Muscle layer of colon (tissue), 2 donors: ENCODE results near the gene FEM1B.

Source experiments
- H3K27ac ChIP-seq: one replicate; pipeline ENCODE4 v1.7.0; 2013; ENCODE audit warnings: low read depth, mild to moderate bottlenecking, low read length, moderate library complexity
- H3K27me3 ChIP-seq, 2 donors: one replicate each; pipeline ENCODE4 v1.7.0; 2013; ENCODE audit warnings: low read length in 2 of 2, mild to moderate bottlenecking in 2 of 2; ENCODE audit not compliant: insufficient read depth in 2 of 2, control insufficient read depth in 1 of 2
- H3K36me3 ChIP-seq: one replicate; pipeline ENCODE4 v1.7.0; 2013; ENCODE audit warnings: mild to moderate bottlenecking, low read length; ENCODE audit not compliant: insufficient read depth
- H3K4me1 ChIP-seq: one replicate; pipeline ENCODE4 v1.7.0; 2013; ENCODE audit warnings: mild to moderate bottlenecking, low read length; ENCODE audit not compliant: insufficient read depth
- H3K4me3 ChIP-seq, 2 donors: one replicate each; pipeline ENCODE4 v1.7.0; 2013; ENCODE audit warnings: low read length in 2 of 2, low read depth in 1 of 2, mild to moderate bottlenecking in 1 of 2, moderate library complexity in 1 of 2
- H3K9ac ChIP-seq: one replicate; pipeline ENCODE4 v1.7.0; 2013; ENCODE audit warnings: low read length
- H3K9me3 ChIP-seq: one replicate; pipeline ENCODE4 v1.7.0; 2013; ENCODE audit warnings: mild to moderate bottlenecking, low read length
- donor health status: abdominal sarcoma.
- donor health status: Adenocarcinoma of cecum.

Gene FEM1B

GRCh38 chr15:68278345-68278594 is 725 bp downstream of the FEM1B start:
- H3K4me1 ChIP-seq = peaks cover 39% of the 10 kb centered on the region
- no peaks in the 10 kb centered on the region for H3K36me3 ChIP-seq
- H3K9ac ChIP-seq = peak overlapping the region; percentile 97
- H3K27me3 ChIP-seq = no peaks in the 10 kb centered on the region
- H3K9me3 ChIP-seq = no peaks in the 10 kb centered on the region
- peak overlapping the region; percentile 91 for H3K27ac ChIP-seq
- H3K4me3 ChIP-seq = peak overlapping the region; percentile 96 to 97

DNA sequence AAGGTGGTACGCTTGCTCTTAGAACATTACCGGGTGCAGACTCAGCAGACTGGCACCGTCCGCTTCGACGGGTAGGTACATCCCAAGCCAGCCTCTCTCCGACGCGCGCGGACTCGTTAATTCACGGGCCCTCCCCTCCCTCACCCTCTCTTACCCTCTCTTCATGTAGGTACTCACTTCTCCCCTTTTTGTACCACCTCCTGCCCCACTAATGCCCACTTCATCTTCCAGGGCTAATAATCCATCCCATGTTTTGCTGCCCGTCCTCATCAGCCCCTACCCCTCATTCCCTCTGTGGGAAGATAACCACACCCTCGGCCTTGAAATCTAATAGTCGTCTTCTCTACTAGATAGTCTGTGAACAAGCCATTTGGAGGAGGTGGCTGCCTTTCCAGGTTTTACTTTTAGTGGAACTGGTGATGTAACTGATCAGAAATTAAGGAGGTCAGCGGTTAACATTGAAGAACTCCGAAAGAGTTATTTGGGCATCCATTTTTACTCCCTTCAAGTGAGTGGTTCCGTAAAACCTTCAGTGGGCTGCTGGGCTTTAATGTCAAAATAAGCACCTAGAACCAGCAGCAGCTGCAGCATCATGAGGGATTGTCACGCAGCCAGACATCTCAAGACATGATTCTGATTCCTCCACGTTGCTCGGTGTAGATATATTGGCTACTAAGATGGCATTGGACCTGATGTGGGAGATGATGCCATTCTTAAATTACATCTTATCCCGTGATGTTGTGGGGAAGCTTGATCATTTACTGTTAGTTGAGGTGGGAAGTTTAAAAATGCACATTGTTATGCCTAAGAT is 1.3 kb downstream of the FEM1B start:
- peak overlapping the region; percentile 97 for H3K9ac ChIP-seq
- H3K4me3 ChIP-seq = peak overlapping the region; percentile 96 to 97
- H3K36me3 ChIP-seq = no peaks in the 10 kb centered on the region
- H3K27ac ChIP-seq = peak overlapping the region; percentile 91
- H3K9me3 ChIP-seq = no peaks in the 10 kb centered on the region
- no peaks in the 10 kb centered on the region for H3K27me3 ChIP-seq
- H3K4me1 ChIP-seq = peaks cover 39% of the 10 kb centered on the region

- Histone ChIP-seq H3K9me3 (no peaks in the 10 kb centered on the region), H3K4me3 (peak overlapping the region; percentile 96 to 97), H3K9ac (peak overlapping the region; percentile 97), H3K27me3 (no peaks in the 10 kb centered on the region), H3K4me1 (peaks cover 39% of the 10 kb centered on the region), H3K27ac (peak overlapping the region; percentile 91), H3K36me3 (peaks cover 7% of the 10 kb centered on the region)
These were observed 2.5 kb downstream of the FEM1B start for GRCh38 chr15:68279779-68280753.

DNA sequence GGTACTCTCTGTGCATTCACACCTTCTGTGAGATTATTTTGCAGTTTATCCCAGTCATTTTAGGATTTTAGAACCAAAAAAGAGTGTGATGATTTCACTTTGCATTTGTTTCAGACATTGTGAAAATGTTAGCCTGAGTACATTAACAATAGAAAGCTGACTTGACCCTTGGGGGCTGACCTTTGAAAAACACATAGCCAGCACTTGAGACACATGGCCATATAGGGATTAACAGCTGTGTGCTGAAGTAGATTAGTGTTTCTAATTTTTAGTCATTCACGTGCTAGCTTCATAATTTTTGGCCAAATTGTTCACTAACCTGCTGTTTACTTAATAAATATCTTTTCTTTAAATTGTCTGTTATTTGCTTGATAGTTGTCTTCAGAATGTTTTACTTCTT is 3.5 kb downstream of the FEM1B start:
- H3K27ac ChIP-seq = no peak overlapping the region
- H3K4me3 ChIP-seq = peak overlapping the region in 1 of 2 donors; percentile 97
- H3K9me3 ChIP-seq = no peaks in the 10 kb centered on the region
- H3K9ac ChIP-seq = peak overlapping the region; percentile 97
- peaks cover 45% of the 10 kb centered on the region for H3K4me1 ChIP-seq
- H3K36me3 ChIP-seq = peaks cover 7% of the 10 kb centered on the region
- H3K27me3 ChIP-seq = no peaks in the 10 kb centered on the region

DNA sequence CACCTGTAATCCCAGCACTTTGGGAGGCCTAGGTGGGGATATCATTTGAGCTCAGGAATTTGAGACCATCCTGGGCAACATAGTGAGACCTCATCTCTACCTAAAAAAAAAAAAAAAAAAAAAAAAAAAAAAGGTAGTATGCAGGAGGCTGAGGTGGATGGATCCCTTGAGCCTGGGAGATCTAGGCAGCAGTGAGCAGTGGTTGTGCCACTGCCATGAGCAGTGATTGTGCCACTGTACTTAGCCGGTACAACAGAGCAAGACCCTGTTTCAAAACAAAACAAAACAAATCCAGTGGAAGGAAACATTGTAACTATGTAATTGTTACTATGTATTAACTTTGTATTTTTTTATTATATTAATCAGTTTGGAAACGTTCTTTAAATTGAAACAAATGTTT is 5.9 kb downstream of the FEM1B start:
- no peaks in the 10 kb centered on the region for H3K27me3 ChIP-seq
- no peak overlapping the region for H3K27ac ChIP-seq

DNA sequence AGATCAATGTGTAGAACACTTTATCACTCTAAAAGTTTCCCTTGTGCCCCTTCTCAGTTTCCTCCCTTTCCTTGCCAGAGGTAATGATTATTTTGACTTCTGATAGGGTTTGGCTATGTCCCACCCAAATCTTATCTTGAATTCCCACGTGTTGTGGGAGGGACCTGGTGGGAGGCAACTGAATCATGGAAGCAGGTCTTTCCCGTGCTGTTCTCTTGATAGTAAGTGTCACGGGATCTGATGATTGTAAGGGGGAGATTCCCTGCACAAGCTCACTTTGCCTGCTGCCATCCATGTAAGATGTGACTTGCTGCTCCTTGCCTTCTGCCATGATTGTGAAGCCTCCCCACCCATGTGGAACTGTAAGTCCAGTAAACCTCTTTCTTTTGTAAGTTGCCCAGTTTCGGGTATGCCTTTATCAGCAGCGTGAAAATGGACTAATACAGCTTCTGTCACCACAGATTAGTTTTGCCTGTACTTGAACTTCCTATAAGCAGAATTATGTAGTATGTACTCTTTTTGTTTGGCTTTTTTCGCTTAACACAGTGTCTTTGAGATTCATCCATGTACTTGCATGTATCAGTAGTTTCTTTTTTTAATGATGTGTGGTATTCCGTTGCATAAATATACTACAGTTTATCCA is 7.2 kb downstream of the FEM1B start:
- Histone ChIP-seq H3K27ac (no peak overlapping the region), H3K4me1 (peaks cover 42% of the 10 kb centered on the region)

More for the DNA sequence above, 5.9 kb downstream of the FEM1B start:
- Histone ChIP-seq H3K36me3 (peaks cover 7% of the 10 kb centered on the region), H3K9me3 (no peaks in the 10 kb centered on the region), H3K4me1 (peaks cover 42% of the 10 kb centered on the region), H3K9ac (no peak overlapping the region), H3K4me3 (no peak overlapping the region)

GRCh38 chr15:68285259-68285980 is 7.9 kb downstream of the FEM1B start:
- no peaks in the 10 kb centered on the region for H3K9me3 ChIP-seq
- no peak overlapping the region for H3K9ac ChIP-seq
- H3K4me1 ChIP-seq = peaks cover 35% of the 10 kb centered on the region
- H3K27ac ChIP-seq = no peak overlapping the region
- H3K4me3 ChIP-seq = no peak overlapping the region
- no peaks in the 10 kb centered on the region for H3K27me3 ChIP-seq
- H3K36me3 ChIP-seq = peaks cover 17% of the 10 kb centered on the region

More for the DNA sequence above, 7.2 kb downstream of the FEM1B start:
- Histone ChIP-seq H3K9me3 (no peaks in the 10 kb centered on the region), H3K27me3 (no peaks in the 10 kb centered on the region), H3K36me3 (peaks cover 12% of the 10 kb centered on the region), H3K9ac (no peak overlapping the region), H3K4me3 (no peak overlapping the region)

DNA sequence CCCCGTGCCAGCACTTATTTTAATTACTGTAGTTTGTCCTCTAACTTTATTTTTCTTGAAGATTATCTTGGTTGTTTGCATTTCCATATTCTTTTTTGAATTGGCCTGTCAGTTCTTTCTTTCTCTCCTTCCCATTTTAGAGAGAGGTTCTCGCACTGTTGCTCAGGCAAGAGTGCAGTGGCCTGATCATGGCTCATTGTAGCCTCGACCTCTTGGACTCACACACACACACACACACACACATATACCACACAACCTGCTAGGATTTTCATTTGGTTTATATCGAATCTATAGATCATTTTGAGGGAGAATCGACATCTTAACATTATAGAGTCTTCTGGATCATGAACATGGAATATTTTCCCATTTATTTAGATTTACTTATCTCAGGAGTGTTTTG is 8.7 kb downstream of the FEM1B start:
- Histone ChIP-seq H3K27me3 (no peaks in the 10 kb centered on the region), H3K4me3 (no peak overlapping the region), H3K9ac (no peak overlapping the region), H3K4me1 (peaks cover 27% of the 10 kb centered on the region), H3K36me3 (peaks cover 25% of the 10 kb centered on the region), H3K27ac (no peak overlapping the region), H3K9me3 (no peaks in the 10 kb centered on the region)

DNA sequence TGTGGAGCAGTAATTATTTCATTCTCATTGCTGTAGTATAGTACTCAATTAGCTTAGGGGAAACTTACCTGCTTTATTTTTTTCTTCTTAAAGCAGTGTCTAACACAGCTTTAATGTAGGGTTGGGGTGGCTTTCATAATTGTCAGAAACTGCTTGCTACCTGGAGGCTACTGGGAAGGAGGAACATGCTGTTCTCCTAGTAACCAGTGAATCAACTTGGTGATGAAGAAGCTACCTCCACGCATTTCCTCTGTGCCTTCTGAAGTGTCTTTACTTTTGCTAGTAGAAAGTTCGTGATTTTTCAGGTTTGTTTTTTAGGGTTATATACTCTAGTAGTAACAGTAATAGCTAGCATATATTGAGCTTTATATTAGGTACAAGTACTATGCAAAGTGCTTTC is 11.5 kb downstream of the FEM1B start:
- H3K9ac ChIP-seq = no peak overlapping the region
- H3K4me3 ChIP-seq = no peak overlapping the region
- H3K9me3 ChIP-seq = no peaks in the 10 kb centered on the region
- no peak overlapping the region for H3K27ac ChIP-seq
- peaks cover 16% of the 10 kb centered on the region for H3K4me1 ChIP-seq
- H3K27me3 ChIP-seq = no peaks in the 10 kb centered on the region
- peaks cover 29% of the 10 kb centered on the region for H3K36me3 ChIP-seq

- H3K27ac ChIP-seq = no peak overlapping the region
- H3K9me3 ChIP-seq = no peaks in the 10 kb centered on the region
- H3K36me3 ChIP-seq = peaks cover 24% of the 10 kb centered on the region
These were observed 12.2 kb downstream of the FEM1B start for GRCh38 chr15:68289621-68290352.

More at GRCh38 chr15:68289621-68290352, 12.2 kb downstream of the FEM1B start:
- H3K27me3 ChIP-seq = no peaks in the 10 kb centered on the region
- H3K9ac ChIP-seq = no peak overlapping the region
- H3K4me1 ChIP-seq = peaks cover 22% of the 10 kb centered on the region
- no peak overlapping the region for H3K4me3 ChIP-seq
